AG04449 (cell line): Measurements from ENCODE around the gene CYREN.

Source experiments
- CTCF ChIA-PET: fragments of 350-600 bp; formaldehyde crosslinking; extraction: SDS; loops from one replicate; lab custom pipeline; 2021; ENCODE audit warnings: antibody characterized with exemption; lab: Yijun Ruan, JAX
- POLR2A ChIA-PET: fragments of 400-600, 350-600 bp; formaldehyde crosslinking; extraction: SDS; loops from one replicate; lab custom pipeline; 2020; ENCODE audit warnings: antibody characterized with exemption, inconsistent platforms; lab: Yijun Ruan, JAX
- DNase-seq: peaks from one replicate; pipeline ENCODE4 v3.0.0-alpha.2; 2010; ENCODE audit warnings: low read depth, low spot score
- H3K4me3 ChIP-seq: 2 replicates; pipeline ENCODE4 v1.5.1; 2011; ENCODE audit warnings: low read depth, mild to moderate bottlenecking, control low read depth, low read length
- TF ChIP-seq, protein P1 (sequence below): IDR thresholded peaks from one replicate; pipeline ENCODE4 v1.5.1; 2011; ENCODE audit warnings: mild to moderate bottlenecking, moderate library complexity, low read length, control low read depth, inconsistent platforms; ENCODE audit not compliant: insufficient read depth; ENCODE audit errors: missing control alignments

The CYREN gene

DNA sequence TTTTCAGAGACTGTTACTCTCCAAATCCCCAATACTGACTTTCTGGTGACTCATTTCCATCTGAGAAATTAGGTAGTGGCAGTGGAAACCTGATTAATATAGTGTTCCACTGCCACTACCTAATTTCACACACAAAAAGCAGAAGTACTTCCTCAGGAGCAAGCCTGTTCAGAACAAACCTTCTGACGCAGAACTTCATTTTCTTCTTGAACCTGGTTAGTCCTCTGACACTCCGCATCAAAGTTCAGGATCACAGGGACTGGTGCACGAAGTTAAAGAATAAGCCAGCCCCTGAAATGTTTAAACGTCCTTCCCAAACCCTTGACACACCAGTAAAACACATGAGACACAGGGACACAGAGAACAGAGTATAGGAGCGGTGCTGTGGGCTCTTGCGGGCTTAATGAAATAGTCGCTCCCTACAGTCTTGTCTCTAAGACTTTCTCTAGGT lies 36.5 kb upstream of the CYREN start:
- CTCF ChIA-PET = no interaction called here
- POLR2A ChIA-PET = no interaction called here
- TF ChIP-seq, protein P1, sequence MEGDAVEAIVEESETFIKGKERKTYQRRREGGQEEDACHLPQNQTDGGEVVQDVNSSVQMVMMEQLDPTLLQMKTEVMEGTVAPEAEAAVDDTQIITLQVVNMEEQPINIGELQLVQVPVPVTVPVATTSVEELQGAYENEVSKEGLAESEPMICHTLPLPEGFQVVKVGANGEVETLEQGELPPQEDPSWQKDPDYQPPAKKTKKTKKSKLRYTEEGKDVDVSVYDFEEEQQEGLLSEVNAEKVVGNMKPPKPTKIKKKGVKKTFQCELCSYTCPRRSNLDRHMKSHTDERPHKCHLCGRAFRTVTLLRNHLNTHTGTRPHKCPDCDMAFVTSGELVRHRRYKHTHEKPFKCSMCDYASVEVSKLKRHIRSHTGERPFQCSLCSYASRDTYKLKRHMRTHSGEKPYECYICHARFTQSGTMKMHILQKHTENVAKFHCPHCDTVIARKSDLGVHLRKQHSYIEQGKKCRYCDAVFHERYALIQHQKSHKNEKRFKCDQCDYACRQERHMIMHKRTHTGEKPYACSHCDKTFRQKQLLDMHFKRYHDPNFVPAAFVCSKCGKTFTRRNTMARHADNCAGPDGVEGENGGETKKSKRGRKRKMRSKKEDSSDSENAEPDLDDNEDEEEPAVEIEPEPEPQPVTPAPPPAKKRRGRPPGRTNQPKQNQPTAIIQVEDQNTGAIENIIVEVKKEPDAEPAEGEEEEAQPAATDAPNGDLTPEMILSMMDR = no peak
- no peak overlapping the region for H3K4me3 ChIP-seq
- no peak for DNase-seq

DNA sequence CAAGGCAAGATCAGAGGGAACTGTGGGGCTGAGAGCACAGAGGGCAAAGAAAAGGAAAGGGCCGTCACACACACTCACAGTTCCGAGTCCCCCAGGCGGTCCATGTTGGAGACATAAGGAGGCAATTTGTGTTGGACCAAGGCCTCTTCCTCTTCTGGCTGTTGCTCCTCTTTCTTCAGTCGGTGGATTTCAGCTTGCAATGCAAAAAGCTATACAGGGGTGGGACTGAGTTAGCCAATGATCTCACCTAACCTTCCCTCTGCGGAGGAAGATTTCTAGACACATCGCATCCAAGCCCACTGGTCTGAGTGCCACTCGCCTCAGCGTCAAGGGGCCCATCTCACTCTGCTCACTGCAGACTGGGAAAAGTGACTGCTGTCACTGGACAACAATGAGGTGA lies 35.3 kb upstream of the CYREN start:
- TF ChIP-seq, protein P1 = no peak
- no peak overlapping the region for H3K4me3 ChIP-seq
- POLR2A ChIA-PET = no interaction called here
- CTCF ChIA-PET = interaction anchor here (1.4 to 1.5 kb wide), 2 partner anchors 10 to 35 kb away, joined by 3 to 5 read pairs; partner anchors contain the start of gene CYREN
- no peak for DNase-seq

DNA sequence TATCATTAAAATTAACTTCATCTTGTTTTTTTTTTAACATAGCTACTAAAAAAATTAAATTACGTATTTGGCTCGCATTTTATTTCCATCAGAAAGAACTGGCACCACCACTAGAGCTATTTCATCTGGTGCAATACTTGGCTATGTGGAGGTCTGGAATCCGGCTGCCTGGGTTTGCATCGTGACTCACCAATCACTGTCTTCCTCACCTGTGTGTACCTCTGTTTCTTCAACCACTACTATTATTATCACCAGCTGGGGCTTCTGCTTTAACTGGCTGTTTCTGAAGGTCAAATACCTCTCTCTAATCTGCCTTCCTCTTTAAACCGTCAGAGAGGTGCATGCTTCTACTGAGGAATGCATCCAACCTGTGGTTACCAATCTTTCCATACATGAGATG lies 34.4 kb upstream of the CYREN start:
- CTCF ChIA-PET = no interaction called here
- no peak overlapping the region for H3K4me3 ChIP-seq
- DNase-seq = no peak
- POLR2A ChIA-PET = interaction anchor here (1.1 kb wide), 1 partner anchor 11 kb away, joined by 3 read pairs; no protein-coding TSS in a partner anchor
- TF ChIP-seq, protein P1 = no peak

DNA sequence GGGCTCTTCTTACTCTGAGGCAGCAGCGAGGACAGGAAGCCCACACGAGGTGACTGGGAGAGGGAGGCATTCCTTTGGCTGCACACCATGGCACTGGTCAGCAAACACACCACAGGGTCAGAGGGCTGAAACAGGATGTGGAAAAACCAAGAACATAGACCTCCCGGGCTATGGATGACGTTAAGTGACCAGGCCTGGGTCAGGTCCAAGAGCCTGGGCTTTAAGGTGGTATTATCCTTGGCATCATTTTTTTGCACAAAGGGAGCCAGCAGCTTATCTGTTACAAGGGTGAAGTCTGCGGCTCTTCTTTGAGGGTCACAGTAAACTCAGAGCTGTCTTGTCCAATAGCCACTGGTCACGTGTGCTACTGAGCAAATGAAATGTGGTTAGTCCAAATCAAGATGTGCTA lies 33.8 kb upstream of the CYREN start:
- H3K4me3 ChIP-seq = no peak overlapping the region
- TF ChIP-seq, protein P1 = no peak
- CTCF ChIA-PET = no interaction called here
- no peak for DNase-seq
- POLR2A ChIA-PET = interaction anchor here (1.1 kb wide), 1 partner anchor 11 kb away, joined by 3 read pairs; no protein-coding TSS in a partner anchor

DNA sequence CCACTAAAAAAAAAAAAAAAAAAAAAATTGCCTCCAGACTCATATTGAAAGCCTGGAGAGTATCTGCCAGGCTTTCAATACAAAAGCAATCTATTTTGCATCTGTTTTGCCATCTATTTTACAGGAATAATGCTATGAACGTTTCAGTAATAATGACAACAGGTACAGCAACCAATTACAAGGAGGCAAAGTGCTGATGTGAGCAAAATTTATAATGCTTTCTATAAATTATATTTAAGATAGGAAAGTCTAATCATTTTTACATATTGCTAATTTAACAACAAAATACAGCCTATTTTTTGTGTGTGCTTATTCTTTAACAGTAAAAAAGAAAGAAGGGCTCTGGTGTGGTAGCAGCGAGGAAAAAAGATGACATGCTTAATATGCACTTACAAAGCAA lies 30.8 kb upstream of the CYREN start:
- TF ChIP-seq, protein P1 = no peak
- ChIA-PET CTCF (no interaction called here), POLR2A (interaction anchor here (1.1 kb wide), 1 partner anchor 9 kb away, joined by 3 read pairs; no protein-coding TSS in a partner anchor)
- no peak for DNase-seq
- H3K4me3 ChIP-seq = no peak overlapping the region

DNA sequence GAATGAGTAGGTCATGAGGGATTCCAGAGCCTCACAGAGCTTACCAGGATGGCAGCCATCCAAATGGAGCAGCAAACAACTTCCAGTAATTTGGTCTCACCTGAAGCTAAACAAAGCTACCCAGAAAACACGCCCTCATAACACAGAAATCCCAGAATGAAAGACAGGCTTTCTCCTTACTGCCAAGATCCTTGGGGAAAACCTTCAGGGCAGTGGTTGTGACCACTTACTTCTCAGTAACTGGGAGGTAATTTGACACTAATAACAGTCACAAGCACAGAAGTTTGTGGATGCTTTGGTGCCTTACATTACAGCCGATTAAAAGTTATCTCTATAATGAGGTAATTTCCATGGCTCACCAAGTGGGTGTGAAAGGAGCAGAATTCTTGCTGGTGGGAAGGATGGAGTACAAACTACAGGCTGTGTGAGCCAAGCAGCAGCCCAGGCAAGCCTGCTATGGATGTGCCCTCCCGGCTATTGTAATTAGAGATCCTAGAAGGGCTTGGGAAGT lies 30.4 kb upstream of the CYREN start:
- CTCF ChIA-PET = no interaction called here

More for the DNA sequence above, 30.4 kb upstream of the CYREN start:
- POLR2A ChIA-PET = interaction anchor here (1.1 kb wide), 1 partner anchor 10 kb away, joined by 3 read pairs; no protein-coding TSS in a partner anchor
- TF ChIP-seq, protein P1 = no peak
- H3K4me3 ChIP-seq = no peak overlapping the region
- no peak for DNase-seq
